HAP-1 (cell line): ENCODE measurements around the gene GLRX.
"Not testable (repeated sequence)": the region's sequence is repeated elsewhere in the genome, so short reads cannot be mapped to it uniquely, and the experiment has no call there.

Experiments used
- DNase-seq, 2 experiments: peaks; one replicate each; pipeline ENCODE4 v3.0.0-alpha.2; 2016 to 2020; ENCODE audit warnings: low spot score in 2 of 2
- H3K27me3 ChIP-seq: fragments of 250-450 bp; sonication (Bioruptor Pico); 2 replicates; pipeline ENCODE4 v1.5.1; 2020; ENCODE audit warnings: low read depth, mild to moderate bottlenecking, moderate library complexity
- H3K36me3 ChIP-seq: fragments of 250-450 bp; sonication (Bioruptor Pico); replicated peaks from 2 replicates; pipeline ENCODE4 v1.5.1; 2020; ENCODE audit warnings: mild to moderate bottlenecking
- H3K4me1 ChIP-seq: fragments of 250-450 bp; sonication (Bioruptor Pico); 2 replicates; pipeline ENCODE4 v1.5.1; 2020; ENCODE audit warnings: mild to moderate bottlenecking
- H3K4me3 ChIP-seq: fragments of 250-450 bp; sonication (Bioruptor Pico); 2 replicates; pipeline ENCODE4 v1.5.1; 2020; ENCODE audit warnings: mild to moderate bottlenecking, moderate library complexity
- H3K9me3 ChIP-seq: fragments of 250-450 bp; sonication (Bioruptor Pico); 2 replicates; pipeline ENCODE4 v1.5.1; 2020; ENCODE audit warnings: mild to moderate bottlenecking, moderate library complexity
- in situ Hi-C: fragments of 300-500 bp; cut with MboI; formaldehyde crosslinking; loops from 3 replicates; pipeline ENCODE4 v1.14.3; 2020; ENCODE audit warnings: low sequenced_read_pairs, inconsistent platforms, mixed read lengths

Gene GLRX

GRCh38 chr5:95861221-95861863 lies 38.8 kb upstream of the GLRX start:
- no peak overlapping the region for H3K4me3 ChIP-seq
- H3K36me3 ChIP-seq = no peaks in the 10 kb centered on the region
- peaks cover 19% of the 10 kb centered on the region for H3K4me1 ChIP-seq
- in situ Hi-C loops = loop anchor here (25.0 kb wide), 1 partner anchor 751 kb away; no protein-coding TSS in a partner anchor
- no peaks in the 10 kb centered on the region for H3K27me3 ChIP-seq
- no peaks in the 10 kb centered on the region for H3K9me3 ChIP-seq
- DNase-seq = peak in 1 of 2 experiments; percentile 18

- Histone ChIP-seq H3K4me1 (peaks cover 19% of the 10 kb centered on the region), H3K9me3 (no peaks in the 10 kb centered on the region), H3K27me3 (no peaks in the 10 kb centered on the region), H3K36me3 (no peaks in the 10 kb centered on the region), H3K4me3 (no peak overlapping the region)
- in situ Hi-C loops = loop anchor here (5.0 to 25.0 kb wide), 3 partner anchors 105 to 753 kb away; partner anchors contain the start of gene ELL2
- DNase-seq = no peak
These were observed 37.1 kb upstream of the GLRX start for GRCh38 chr5:95859661-95860060.

GRCh38 chr5:95858661-95859595 lies 36.4 kb upstream of the GLRX start:
- no peaks in the 10 kb centered on the region for H3K27me3 ChIP-seq
- H3K36me3 ChIP-seq = no peaks in the 10 kb centered on the region
- no peak overlapping the region for H3K4me3 ChIP-seq
- peaks cover 19% of the 10 kb centered on the region for H3K4me1 ChIP-seq
- peak; percentile 86 to 94 for DNase-seq
- no peaks in the 10 kb centered on the region for H3K9me3 ChIP-seq
- in situ Hi-C loops = loop anchor here (5.0 to 25.0 kb wide), 3 partner anchors 106 to 753 kb away; partner anchors contain the start of gene ELL2

GRCh38 chr5:95858023-95858461 lies 35.5 kb upstream of the GLRX start:
- Histone ChIP-seq H3K36me3 (no peaks in the 10 kb centered on the region), H3K4me1 (peaks cover 19% of the 10 kb centered on the region), H3K27me3 (no peaks in the 10 kb centered on the region), H3K9me3 (no peaks in the 10 kb centered on the region), H3K4me3 (no peak overlapping the region)
- in situ Hi-C loops = loop anchor here (5.0 to 25.0 kb wide), 3 partner anchors 107 to 754 kb away; partner anchors contain the start of gene ELL2
- no peak for DNase-seq

GRCh38 chr5:95857185-95857945 lies 34.8 kb upstream of the GLRX start:
- Histone ChIP-seq H3K4me1 (peaks cover 19% of the 10 kb centered on the region), H3K36me3 (no peaks in the 10 kb centered on the region), H3K9me3 (no peaks in the 10 kb centered on the region), H3K27me3 (no peaks in the 10 kb centered on the region), H3K4me3 (no peak overlapping the region)
- in situ Hi-C loops = loop anchor here (5.0 to 25.0 kb wide), 3 partner anchors 107 to 755 kb away; partner anchors contain the start of gene ELL2
- DNase-seq = no peak

GRCh38 chr5:95856501-95856981 lies 34.0 kb upstream of the GLRX start:
- DNase-seq = no peak

GRCh38 chr5:95853490-95853889 lies 31.0 kb upstream of the GLRX start:
- no peaks in the 10 kb centered on the region for H3K9me3 ChIP-seq
- no peak overlapping the region for H3K4me3 ChIP-seq
- no peak for DNase-seq
- H3K4me1 ChIP-seq = peaks cover 3% of the 10 kb centered on the region
- in situ Hi-C loops = loop anchor here (10.0 to 25.0 kb wide), 2 partner anchors 111 to 759 kb away; partner anchors contain the start of gene ELL2
- no peaks in the 10 kb centered on the region for H3K36me3 ChIP-seq
- no peaks in the 10 kb centered on the region; the same call in 1 of the 2 replicates for H3K27me3 ChIP-seq

More at GRCh38 chr5:95856501-95856981, 34.0 kb upstream of the GLRX start:
- H3K4me3 ChIP-seq = no peak overlapping the region
- no peaks in the 10 kb centered on the region for H3K27me3 ChIP-seq
- in situ Hi-C loops = loop anchor here (5.0 to 25.0 kb wide), 3 partner anchors 108 to 756 kb away; partner anchors contain the start of gene ELL2
- H3K36me3 ChIP-seq = no peaks in the 10 kb centered on the region
- H3K4me1 ChIP-seq = peaks cover 19% of the 10 kb centered on the region
- no peaks in the 10 kb centered on the region for H3K9me3 ChIP-seq

GRCh38 chr5:95852567-95852966 lies 30.0 kb upstream of the GLRX start:
- no peaks in the 10 kb centered on the region for H3K36me3 ChIP-seq
- DNase-seq = no peak
- H3K27me3 ChIP-seq = no peaks in the 10 kb centered on the region; the same call in 1 of the 2 replicates
- no peaks in the 10 kb centered on the region for H3K9me3 ChIP-seq
- H3K4me1 ChIP-seq = no peaks in the 10 kb centered on the region
- H3K4me3 ChIP-seq = no peak overlapping the region
- in situ Hi-C loops = loop anchor here (10.0 to 25.0 kb wide), 2 partner anchors 112 to 760 kb away; partner anchors contain the start of gene ELL2

GRCh38 chr5:95851141-95851540 lies 28.6 kb upstream of the GLRX start:
- H3K36me3 ChIP-seq, DNase-seq, H3K9me3 ChIP-seq, H3K4me3 ChIP-seq, H3K27me3 ChIP-seq, H3K4me1 ChIP-seq: not testable (repeated sequence)
- in situ Hi-C loops = loop anchor here (10.0 to 25.0 kb wide), 2 partner anchors 114 to 761 kb away; partner anchors contain the start of gene ELL2

GRCh38 chr5:95850391-95850894 lies 27.9 kb upstream of the GLRX start:
- in situ Hi-C loops = loop anchor here (10.0 to 25.0 kb wide), 2 partner anchors 114 to 762 kb away; partner anchors contain the start of gene ELL2
- DNase-seq = no peak

GRCh38 chr5:95848701-95849100 lies 26.2 kb upstream of the GLRX start:
- Histone ChIP-seq H3K36me3 (no peaks in the 10 kb centered on the region), H3K4me1 (no peaks in the 10 kb centered on the region), H3K9me3 (no peaks in the 10 kb centered on the region), H3K27me3 (no peaks in the 10 kb centered on the region; the same call in 1 of the 2 replicates), H3K4me3 (no peak overlapping the region)
- in situ Hi-C loops = loop anchor here (5.0 to 10.0 kb wide), 2 partner anchors 66 to 214 kb away; no protein-coding TSS in a partner anchor
- no peak for DNase-seq

More at GRCh38 chr5:95850391-95850894, 27.9 kb upstream of the GLRX start:
- Histone ChIP-seq H3K9me3 (no peaks in the 10 kb centered on the region), H3K4me1 (no peaks in the 10 kb centered on the region), H3K27me3 (no peaks in the 10 kb centered on the region; the same call in 1 of the 2 replicates), H3K36me3 (no peaks in the 10 kb centered on the region), H3K4me3 (no peak overlapping the region)

GRCh38 chr5:95847261-95847592 lies 24.7 kb upstream of the GLRX start:
- Histone ChIP-seq H3K36me3 (no peaks in the 10 kb centered on the region), H3K9me3 (no peaks in the 10 kb centered on the region), H3K4me3 (no peak overlapping the region), H3K27me3 (no peaks in the 10 kb centered on the region; the same call in 1 of the 2 replicates), H3K4me1 (no peaks in the 10 kb centered on the region)
- in situ Hi-C loops = loop anchor here (5.0 to 10.0 kb wide), 2 partner anchors 65 to 212 kb away; no protein-coding TSS in a partner anchor
- no peak for DNase-seq
